Measurements from ENCODE around the gene FGF2. TPM values are rescaled to one million over a fixed set of nuclear protein-coding genes. Genes with fewer than 3 reads are reported as not detected.

FGF2 gene
- total RNA-seq, 2 experiments from 2014 or later: not detected

- Histone ChIP-seq H3K4me1 (ENCODE audit: insufficient read depth, low read length) (no peaks in the 10 kb centered on the region), H3K9me3 (ENCODE audit: control insufficient read depth in 1 of 2, insufficient read depth in 1 of 2, low read length in 2 of 2) (no peaks in the 10 kb centered on the region), H3K36me3 (ENCODE audit: insufficient read depth, low read length) (peaks cover 3% of the 10 kb centered on the region), H3K4me3 (ENCODE audit: low read length) (no peak overlapping the region), H3K27me3 (ENCODE audit: control insufficient read depth in 1 of 2, insufficient read depth in 2 of 2, low read length in 2 of 2) (no peaks in the 10 kb centered on the region), H3K27ac (ENCODE audit: low read depth in 1 of 2, low read length in 2 of 2) (no peak overlapping the region)
- ATAC-seq (ENCODE audit: poor library complexity): no peak
- ChIA-PET CTCF (interaction anchor here (1.2 to 2.2 kb wide), 5 partner anchors 7 to 183 kb away, joined by 3 to 12 read pairs (median 7); partner anchors contain the start of genes BBS12 and NUDT6), POLR2A (interaction anchor here (1.0 to 1.2 kb wide), 2 partner anchors 8 to 183 kb away, joined by 4 to 5 read pairs; partner anchors contain the start of genes BBS12 and NUDT6)
- H3K27me3 Mint-ChIP-seq: no peaks in the 10 kb centered on the region
- H3K36me3 Mint-ChIP-seq (ENCODE audit: low read depth): no peaks in the 10 kb centered on the region
- no peak overlapping the region for H3K27ac Mint-ChIP-seq
- no peaks in the 10 kb centered on the region for H3K9me3 Mint-ChIP-seq
- DNase-seq: no peak
- H3K4me3 Mint-ChIP-seq: no peak overlapping the region
- H3K4me1 Mint-ChIP-seq (ENCODE audit: low read depth): no peaks in the 10 kb centered on the region
- intact Hi-C loops (cut with DNase I, micrococcal nuclease): loop anchor here (1.0 to 10.0 kb wide), 6 partner anchors 158 to 1018 kb away; partner anchors contain the start of gene BLTP1 (in 1 of the 2)
- no peak for TF ChIP-seq CTCF (IDR thresholded peaks at IDR 0.05)
These were observed 88.3 kb downstream of the FGF2 start for GRCh38 chr4:122914938-122915337.

GRCh38 chr4:122917731-122918130, 91.1 kb downstream of the FGF2 start:
- ATAC-seq (ENCODE audit: poor library complexity): no peak
- Mint-ChIP-seq H3K9me3 (no peaks in the 10 kb centered on the region), H3K4me1 (ENCODE audit: low read depth) (no peaks in the 10 kb centered on the region), H3K4me3 (no peak overlapping the region), H3K36me3 (ENCODE audit: low read depth) (peaks cover 4% of the 10 kb centered on the region), H3K27ac (no peak overlapping the region), H3K27me3 (no peaks in the 10 kb centered on the region)
- Histone ChIP-seq H3K36me3 (ENCODE audit: insufficient read depth, low read length) (no peaks in the 10 kb centered on the region), H3K9me3 (ENCODE audit: control insufficient read depth in 1 of 2, insufficient read depth in 1 of 2, low read length in 2 of 2) (no peaks in the 10 kb centered on the region), H3K27ac (ENCODE audit: low read depth in 1 of 2, low read length in 2 of 2) (no peak overlapping the region), H3K4me1 (ENCODE audit: insufficient read depth, low read length) (no peaks in the 10 kb centered on the region), H3K27me3 (ENCODE audit: control insufficient read depth in 1 of 2, insufficient read depth in 2 of 2, low read length in 2 of 2) (no peaks in the 10 kb centered on the region), H3K4me3 (ENCODE audit: low read length) (no peak overlapping the region)
- no peak for TF ChIP-seq CTCF (IDR thresholded peaks at IDR 0.05)
- DNase-seq: no peak
- ChIA-PET POLR2A (no interaction called here), CTCF (no interaction called here)
- intact Hi-C loops (cut with DNase I, micrococcal nuclease): loop anchor here in 1 of 2 experiments (5.0 to 10.0 kb wide), 2 partner anchors 763 to 1020 kb away; partner anchors contain the start of gene BLTP1

GRCh38 chr4:122920473-122920872, 93.8 kb downstream of the FGF2 start:
- CTCF ChIA-PET: interaction anchor here (1.2 kb wide), 1 partner anchor 9 kb away, joined by 3 read pairs; no protein-coding TSS in a partner anchor
- Mint-ChIP-seq H3K4me3 (peak overlapping the region; percentile 86), H3K4me1 (ENCODE audit: low read depth) (no peaks in the 10 kb centered on the region), H3K27me3 (no peaks in the 10 kb centered on the region), H3K27ac (no peak overlapping the region), H3K36me3 (ENCODE audit: low read depth) (peaks cover 11% of the 10 kb centered on the region), H3K9me3 (no peaks in the 10 kb centered on the region)
- no peak overlapping the region for H3K27ac ChIP-seq (ENCODE audit: low read depth in 1 of 2, low read length in 2 of 2)
- DNase-seq (no peak), ATAC-seq (ENCODE audit: poor library complexity) (no peak)
- intact Hi-C loops (cut with DNase I, micrococcal nuclease): loop anchor here (2.0 to 10.0 kb wide), 5 partner anchors 186 to 1098 kb away; partner anchors contain the start of genes CCNA2 (in 1 of the 2) and SPRY1 (in 1 of the 2)
- no peaks in the 10 kb centered on the region for H3K9me3 ChIP-seq (ENCODE audit: control insufficient read depth in 1 of 2, insufficient read depth in 1 of 2, low read length in 2 of 2)
- H3K4me3 ChIP-seq (ENCODE audit: low read length): no peak overlapping the region
- H3K27me3 ChIP-seq (ENCODE audit: control insufficient read depth in 1 of 2, insufficient read depth in 2 of 2, low read length in 2 of 2): no peaks in the 10 kb centered on the region
- no peaks in the 10 kb centered on the region for H3K36me3 ChIP-seq (ENCODE audit: insufficient read depth, low read length)
- TF ChIP-seq CTCF (IDR thresholded peaks at IDR 0.05): no peak
- POLR2A ChIA-PET: interaction anchor here (2.9 kb wide), 1 partner anchor 188 kb away, joined by 19 read pairs; the partner anchor contains the start of gene BBS12
- H3K4me1 ChIP-seq (ENCODE audit: insufficient read depth, low read length): peaks cover 9% of the 10 kb centered on the region

Data from CD4-positive, alpha-beta T cell (primary cell).